GM18519 (cell line): ENCODE data around the gene BSN.
"Not testable (repeated sequence)": the region's sequence is repeated elsewhere in the genome, so short reads cannot be mapped to it uniquely, and the experiment has no call there.

Experiments
- ATAC-seq: cut with Tn5 transposase; IDR thresholded peaks from one replicate; pipeline ENCODE4 v1.9.1; 2021; ENCODE audit warnings: mild to moderate bottlenecking, moderate library complexity; ENCODE audit not compliant: unreplicated experiment, low FRiP score

The BSN gene

GRCh38 chr3:49534581-49535441 lies 19.5 kb upstream of the BSN start:
- no peak for ATAC-seq

GRCh38 chr3:49535971-49536874 lies 18.1 kb upstream of the BSN start:
- ATAC-seq = no peak

GRCh38 chr3:49536875-49537533 lies 17.3 kb upstream of the BSN start:
- no peak for ATAC-seq

DNA sequence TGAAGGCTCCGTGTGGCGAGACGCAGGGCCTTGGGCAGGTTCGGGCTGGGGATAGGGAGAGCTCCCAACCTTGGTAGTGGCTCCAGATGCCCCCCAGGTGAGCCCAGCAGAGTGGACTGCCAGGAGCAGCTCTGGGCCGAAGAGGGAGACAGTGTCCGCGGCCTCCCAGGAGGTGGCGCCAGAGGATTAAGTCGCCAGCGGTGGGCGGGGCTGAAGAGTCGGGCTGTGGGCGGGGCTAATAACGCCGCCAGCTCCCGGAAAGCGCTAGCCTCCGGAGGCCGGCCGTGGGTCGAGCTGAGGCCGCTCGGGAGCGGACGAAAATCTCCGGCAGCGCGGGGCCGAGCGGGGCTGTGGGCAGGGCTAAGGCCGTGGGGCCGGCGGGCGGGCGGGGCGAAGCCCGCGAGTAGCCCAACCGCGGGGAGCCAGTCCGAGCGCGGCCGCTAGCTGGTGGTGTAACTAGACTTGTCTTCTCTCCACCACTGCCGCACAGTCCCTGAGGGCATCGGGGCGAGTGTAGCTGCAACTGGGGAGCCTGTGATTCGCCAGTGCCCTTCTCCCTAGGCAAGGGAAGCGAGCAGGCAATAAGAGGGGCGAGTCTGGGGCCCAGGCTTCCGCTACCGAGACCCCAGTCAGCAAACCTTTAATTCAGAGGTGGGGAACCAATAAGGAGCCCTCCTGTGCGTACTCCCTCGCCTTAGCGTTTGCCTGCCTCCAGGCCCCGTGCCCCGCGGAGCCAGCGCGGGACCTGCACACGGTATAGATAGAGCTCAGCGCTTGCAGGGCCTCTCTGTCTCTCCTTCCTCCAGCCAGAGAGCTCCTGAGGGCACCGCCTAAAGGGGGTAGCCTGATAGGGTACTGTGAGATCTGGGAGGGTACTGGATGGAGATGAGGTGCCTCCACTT lies 14.4 kb upstream of the BSN start:
- peak; percentile 63 for ATAC-seq

DNA sequence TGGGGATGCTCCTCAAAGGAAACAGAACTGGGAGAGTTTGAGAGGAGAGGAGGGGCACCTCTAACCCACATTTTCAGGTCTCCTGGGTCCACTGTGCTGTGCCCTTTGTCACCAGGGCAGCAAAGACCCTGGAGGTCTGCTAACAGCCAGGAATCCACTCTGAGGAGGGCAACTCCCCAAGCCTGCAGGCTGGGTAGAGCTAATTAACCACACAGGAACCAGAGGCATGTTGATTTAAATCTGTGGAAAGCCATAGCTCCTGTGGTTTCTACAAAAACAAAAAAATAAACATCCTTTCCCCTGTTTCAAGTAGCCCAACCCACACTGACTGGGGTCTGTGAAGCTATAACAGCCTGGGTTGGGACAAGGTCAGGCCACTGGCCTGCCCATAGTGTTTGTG lies 2.2 kb upstream of the BSN start:
- no peak for ATAC-seq

- ATAC-seq = no peak
Observed at GRCh38 chr3:49553324-49553691, 969 bp upstream of the BSN start.

DNA sequence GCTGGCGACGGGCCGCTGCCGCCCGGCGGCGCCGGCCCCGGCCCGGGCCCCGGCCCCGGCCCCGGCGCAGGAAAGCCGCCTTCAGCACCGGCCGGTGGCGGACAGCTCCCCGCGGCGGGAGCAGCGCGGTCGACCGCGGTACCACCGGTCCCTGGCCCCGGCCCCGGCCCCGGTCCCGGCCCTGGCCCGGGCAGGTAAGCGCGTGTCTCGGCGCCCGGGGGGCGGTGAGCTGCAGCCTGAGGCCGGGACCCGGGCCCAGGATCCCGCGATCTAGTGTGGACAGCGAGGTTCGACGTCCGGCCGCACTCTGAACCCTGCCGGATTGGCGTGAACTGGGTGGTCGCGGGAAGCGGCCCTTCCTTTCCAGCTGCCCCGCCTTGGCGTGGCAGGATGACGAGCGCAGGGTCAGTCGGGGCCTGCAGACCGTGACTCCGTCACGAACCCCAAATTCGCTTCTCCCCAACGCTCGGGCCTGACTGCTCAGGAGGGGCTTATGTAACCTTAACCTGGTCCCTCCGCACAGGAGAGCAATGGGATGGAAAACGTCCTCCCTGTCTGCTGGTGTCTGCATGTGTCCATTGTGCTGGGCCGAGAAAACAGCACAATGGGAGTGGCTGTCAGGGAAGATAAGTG lies 472 bp downstream of the BSN start:
- peak; percentile 40 for ATAC-seq

- ATAC-seq = no peak
Observed at GRCh38 chr3:49556500-49557275, 2.4 kb downstream of the BSN start.

DNA sequence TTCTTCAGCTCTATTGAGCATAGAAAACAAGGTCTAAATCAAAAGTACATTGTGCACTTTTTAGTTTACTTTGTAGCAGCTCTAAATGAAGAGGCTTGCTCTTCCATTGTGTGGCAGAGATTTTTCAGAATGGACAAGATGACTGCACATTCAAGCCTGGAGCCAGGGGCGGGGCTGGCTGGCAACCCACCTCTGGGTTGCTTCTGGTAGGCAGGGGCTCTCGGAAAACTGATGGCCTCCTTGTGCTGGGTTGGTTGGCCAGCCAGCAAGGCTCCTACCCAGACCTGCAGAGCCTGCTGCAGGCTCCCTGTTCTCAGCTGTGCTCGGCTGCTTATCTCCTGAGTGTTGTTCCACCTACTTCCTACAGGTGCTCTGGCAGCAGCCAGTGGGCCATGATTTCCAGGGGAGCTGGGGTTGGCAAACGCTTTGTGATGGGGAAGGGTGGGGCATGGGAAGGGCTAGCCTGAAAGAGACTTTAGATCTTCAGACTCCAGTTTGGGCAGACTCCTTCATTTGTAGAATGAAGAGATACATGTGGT lies 8.8 kb downstream of the BSN start:
- no peak for ATAC-seq

DNA sequence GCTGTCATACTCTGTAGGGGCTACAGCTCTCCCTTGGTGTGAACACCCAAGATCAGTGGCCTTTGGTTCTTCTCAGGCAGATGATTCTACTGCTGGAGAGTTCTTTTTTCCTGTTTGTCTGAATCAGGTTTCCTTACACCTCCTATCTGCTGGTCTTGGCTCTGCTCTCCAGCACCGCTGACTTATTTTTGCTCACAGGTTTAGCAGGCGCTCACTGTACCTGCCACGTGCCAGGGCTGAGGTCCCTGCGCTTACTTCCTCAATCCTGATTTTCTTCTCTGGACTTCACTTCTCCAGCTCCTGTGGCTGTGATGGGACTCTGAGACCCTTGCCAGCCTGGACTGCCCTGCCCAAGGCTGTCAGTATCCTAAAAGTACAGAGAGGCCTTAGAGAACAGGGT lies 9.5 kb downstream of the BSN start:
- no peak for ATAC-seq

GRCh38 chr3:49566312-49566711 lies 12.0 kb downstream of the BSN start:
- no peak for ATAC-seq

DNA sequence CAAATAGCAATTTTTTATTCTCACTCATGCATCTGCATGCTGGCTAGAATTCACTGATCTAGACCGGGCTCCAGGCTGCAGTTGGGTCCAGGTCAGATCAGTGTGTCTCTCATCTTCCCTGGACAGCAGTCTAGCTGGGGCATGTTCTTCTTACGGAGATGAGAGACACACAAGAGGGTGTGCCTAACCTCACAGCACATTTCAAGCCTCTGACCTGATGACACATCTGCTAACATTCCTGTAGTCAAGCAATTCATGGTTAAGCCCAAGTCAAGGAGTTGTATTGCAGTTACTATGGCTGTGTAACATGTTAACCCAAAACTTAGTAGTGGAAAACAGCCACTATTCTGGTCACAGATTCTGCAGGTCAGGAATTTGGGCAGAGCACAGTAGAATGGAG lies 13.1 kb downstream of the BSN start:
- no peak for ATAC-seq

GRCh38 chr3:49568965-49569364 lies 14.7 kb downstream of the BSN start:
- ATAC-seq = no peak

DNA sequence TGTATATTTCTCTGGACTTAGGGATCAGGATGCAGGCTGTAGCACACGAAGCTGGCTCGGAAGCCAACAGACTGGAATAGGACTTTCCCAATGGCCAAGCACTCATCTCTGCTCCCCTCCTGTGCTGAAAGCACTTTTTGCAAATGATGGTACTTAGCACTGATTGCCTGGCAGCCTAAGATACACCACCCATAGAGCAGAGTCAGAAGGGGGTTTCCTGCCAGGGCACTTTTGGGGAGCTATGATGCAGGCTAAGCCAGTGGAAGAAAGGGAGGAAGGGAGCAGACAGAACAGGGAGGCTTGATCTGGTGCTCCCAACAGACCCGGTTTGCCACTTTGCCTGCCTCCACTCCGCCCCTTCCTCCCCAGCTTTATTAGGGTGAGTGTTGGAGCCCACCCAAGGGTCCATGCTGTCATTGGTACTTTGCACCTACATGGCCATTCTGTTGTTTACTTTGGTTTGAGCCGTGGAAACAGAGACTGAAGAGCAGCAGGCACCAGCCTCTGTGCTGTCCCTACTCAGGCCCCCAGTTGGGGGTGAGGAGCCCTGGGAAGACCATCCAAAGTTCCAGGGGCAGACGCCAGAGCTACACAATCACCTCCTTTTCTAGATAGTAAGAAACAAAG lies 15.9 kb downstream of the BSN start:
- no peak for ATAC-seq

- ATAC-seq = no peak
Observed at GRCh38 chr3:49582177-49582576, 27.9 kb downstream of the BSN start.

- ATAC-seq = not testable (repeated sequence)
Observed at GRCh38 chr3:49585261-49585755, 31.0 kb downstream of the BSN start.

- ATAC-seq = no peak
Observed at GRCh38 chr3:49591615-49592014, 37.3 kb downstream of the BSN start.

GRCh38 chr3:49593041-49593440 lies 38.8 kb downstream of the BSN start:
- no peak for ATAC-seq
